Stimulated activated CD8-positive, alpha-beta memory T cell treated with anti-CD3 and anti-CD28 coated beads, Interleukin-2, amount 100 ng/mL, for 48 hours (primary cell): ENCODE results near the gene NPHS1.
"Not testable (repeated sequence)": the region's sequence is repeated elsewhere in the genome, so short reads cannot be mapped to it uniquely, and the experiment has no call there.

Experiments
- DNase-seq, 2 donors: peaks; one replicate each; pipeline ENCODE4 v3.0.0-alpha.2; 2020; ENCODE audit warnings: low read depth in 2 of 2

Gene NPHS1

DNA sequence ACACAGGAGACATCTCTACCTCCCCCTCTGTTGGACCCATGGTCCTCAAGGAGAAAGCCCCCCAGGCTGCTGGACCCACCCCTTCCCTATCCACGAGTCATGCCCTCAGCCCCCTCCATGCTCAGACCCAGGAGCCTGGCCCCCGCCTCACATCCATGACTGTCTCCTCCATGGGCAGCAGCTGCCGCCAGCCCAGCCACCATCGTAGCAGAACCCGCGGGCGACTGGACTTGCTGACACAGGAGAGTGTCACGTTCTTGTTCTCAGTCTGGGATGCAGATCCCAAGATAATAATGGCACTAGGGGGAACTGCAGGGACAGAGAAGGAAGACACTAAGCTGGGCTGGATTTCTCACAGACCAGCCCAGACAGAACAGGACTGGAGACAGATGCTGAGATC is 3.8 kb downstream of the NPHS1 start:
- DNase-seq: no peak

DNA sequence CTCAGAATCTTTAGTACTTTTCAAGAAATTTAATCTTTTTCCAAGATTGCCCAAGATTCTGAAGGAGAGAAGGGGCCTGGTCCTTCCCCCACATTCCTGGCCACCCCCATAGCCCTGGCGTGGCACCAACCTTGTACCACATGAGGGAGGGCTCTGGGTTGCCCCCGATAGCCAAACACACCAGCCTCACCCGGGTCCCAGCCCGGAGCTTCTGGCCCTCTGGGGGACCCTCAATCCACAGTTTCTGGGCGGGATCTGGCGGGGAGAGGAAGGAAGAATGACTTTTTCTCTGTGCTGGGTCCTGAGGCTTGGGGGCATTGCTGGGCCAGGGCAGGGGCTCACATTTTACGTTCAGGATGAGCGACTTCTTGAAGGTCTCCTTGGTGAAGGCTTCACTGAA is 4.4 kb downstream of the NPHS1 start:
- no peak for DNase-seq

DNA sequence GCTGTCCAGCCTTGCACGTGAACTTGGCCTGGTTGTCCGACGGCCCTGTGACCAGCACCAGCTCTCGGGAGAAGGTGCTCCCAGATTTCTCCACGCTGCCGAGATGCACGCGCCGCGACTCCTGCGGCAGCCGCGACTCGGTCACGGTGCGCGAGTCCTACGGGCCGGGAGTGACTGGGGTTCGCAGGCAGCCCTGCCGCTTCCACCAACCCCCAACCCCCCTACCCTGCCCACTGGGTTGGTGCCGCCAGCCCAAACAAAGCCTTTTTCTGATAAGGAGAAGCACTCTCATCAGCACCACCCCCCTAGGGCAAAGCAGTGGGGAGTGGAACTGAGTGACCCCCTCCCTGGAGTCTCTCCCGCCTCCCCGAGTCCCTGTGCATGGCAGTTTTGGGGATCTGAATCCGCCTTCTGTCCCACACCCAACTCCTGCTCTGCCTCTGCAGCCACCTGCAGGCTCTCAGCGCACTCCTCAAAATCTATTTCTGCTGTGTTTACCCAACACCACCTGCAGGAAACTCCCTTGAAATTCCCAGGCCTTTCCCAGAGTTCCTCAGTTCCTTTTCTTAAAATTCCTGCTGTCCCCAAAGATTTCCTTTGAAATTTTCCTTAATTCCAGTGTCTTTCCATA is 6.2 kb downstream of the NPHS1 start:
- no peak for DNase-seq

DNA sequence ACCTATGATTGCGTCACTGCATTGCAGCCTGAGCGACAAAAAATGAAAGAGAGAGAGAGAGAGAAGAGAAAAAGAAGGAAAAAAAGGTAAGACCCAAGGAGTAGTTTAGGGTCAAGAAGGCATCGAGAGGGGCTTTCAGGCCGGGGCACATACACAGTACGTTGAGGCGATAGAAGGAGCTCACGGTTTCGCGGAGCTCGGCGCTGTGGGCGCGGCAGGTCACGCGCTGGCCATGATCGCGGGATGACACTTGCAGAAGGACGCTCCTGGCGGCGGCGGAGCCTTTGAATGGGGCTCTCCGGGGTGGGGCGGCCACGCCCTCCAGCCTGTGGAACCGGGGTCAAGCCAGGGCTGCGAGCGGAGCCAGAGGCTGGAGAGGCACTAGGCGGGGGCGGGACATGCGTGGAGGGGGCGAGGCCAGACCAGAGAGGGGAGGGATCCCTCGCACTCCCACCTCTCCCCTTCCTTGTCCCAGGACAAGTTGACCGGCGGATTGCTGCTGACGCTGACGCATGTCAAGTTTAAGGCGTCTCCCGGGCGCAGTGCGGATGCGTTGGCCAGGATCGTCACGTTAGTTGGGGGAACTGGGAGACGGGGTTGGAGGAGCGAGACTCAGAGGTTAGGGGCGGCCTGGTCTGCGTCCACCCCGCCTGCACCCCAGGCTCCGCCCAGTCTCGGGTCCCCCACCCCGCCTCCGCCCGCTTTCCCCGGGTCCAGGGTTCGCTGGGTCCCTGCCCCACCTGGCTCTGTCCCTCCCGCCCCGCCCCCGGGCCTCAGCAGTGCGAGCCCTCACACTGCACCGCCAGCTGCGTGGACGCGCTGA is 6.9 kb downstream of the NPHS1 start:
- DNase-seq: no peak

DNA sequence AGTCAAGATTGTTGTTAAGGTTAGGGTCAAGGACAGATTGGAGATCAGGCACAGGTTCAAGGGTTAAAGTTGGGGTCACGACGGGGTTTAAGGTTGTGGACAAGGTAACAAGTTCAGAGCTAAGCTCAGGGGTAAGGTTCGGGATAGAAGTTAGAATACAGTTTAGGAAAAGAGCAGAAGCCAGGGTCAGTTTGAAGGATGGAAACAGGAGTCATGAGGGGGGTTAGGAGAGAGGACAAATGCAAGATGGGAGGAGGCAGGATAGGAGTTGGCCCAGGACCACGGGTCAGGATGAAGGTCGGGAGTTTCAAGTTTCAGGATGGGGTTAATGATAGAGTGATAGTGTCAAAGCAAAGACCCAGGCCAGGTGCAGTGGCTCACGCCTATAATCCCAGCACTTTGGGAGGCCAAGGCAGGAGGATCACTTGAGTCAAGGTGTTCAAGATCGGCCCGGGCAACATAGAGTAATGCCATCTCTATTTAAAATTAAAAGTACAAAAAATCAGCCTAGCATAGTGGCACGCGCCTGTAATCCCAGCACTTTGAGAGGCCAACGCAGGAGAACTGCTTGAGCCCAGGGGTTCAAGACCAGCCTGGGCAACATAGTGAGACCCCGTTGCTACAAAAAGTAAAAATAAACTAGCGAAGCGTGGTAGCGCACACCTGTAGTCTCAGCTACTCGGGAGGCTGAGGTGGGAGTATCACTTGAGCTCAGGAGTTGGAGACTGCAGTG is 7.7 kb downstream of the NPHS1 start:
- DNase-seq: no peak

DNA sequence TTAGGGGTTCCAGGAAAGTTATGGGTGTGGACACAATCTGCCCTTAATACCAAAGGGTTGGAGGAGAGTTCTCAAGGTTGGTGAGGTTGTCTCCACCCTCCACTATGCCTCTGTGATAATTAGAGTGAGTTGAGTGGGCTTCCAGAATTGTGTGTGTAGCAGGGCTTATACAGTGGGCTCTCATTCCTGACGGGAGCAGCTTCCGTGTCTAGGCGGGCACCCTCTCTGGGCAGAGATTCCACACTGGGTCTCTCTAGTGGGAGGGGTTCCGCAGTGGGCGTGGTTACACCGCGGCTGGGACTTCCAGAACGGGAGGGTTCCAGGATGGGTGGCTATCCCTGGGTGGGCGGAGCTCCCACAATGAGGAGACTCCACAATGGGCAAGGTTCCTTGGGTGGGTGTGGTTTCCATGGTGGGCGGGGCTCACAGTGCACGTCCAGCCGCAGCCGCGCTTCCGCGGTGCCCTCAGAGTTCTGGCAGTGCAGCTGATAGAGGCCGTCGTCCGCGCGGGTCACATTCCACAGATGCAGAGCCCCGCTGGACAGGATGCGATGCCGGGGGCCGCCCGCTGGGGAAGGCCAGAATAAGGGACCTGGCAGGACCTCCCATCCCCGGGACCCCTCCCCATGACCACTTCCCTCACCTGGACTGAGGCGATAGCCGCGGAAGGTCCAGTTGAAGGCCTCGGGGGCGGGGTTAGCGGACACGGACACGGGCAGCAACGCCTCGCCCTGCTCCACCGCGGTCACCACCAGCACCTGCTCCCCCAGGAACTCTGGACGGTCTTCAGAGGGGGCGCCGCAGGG is 8.4 kb downstream of the NPHS1 start:
- no peak for DNase-seq

DNA sequence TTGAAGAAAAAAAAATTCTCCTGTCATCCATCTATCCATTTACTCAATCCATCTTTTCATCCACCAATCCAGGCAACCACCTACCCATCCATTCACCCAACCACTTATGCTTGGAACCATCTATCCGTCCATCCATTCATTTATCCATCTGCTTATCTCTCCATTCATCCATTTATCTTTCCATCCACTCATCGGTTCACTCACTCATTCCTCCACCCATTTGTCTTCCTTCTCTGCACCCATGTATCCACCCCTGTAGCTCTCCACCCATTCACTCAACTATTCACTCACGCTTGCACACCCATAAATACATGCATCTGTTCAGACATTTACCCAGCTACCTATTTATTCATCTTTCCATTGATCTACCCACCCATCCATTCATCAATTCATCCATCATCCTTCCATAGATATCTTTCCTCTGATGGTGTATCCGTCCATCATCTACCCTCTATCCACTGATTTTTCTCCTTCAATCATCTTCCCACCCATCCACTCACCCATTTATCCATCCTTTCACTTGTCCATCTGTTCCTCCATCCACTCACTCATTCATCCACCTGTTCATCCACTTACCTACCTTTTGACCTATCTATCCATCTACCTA is 9.5 kb downstream of the NPHS1 start:
- DNase-seq: no peak

DNA sequence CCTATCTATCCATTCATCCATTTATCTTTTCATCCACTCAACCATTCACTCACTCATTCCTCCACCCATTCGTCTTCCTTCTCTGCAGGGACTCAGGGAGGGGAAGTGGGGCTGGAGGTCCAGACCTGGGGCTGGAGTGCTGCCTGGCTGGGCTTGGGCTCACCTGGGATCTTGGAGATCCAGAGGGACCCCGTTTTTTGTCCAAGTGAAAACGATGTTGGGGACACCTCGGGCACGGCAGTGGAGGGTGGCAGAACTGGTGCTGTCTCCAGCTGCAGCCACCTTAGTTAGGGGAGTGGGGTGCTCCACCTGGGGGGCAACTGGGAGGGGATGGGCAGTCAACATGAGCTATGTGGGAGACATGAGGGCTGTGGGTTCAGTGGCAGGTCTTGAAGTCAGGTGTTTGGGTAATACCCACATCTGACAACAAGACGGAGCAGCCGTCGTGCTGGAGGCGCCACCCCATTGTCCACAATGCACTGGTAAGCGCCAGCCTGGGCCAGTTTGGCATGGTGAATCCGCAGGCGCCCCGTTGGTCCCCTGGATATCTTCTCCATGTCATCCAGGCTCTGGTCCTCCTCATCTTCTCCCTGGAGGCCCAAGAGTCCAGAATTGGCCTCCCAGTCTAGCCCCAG is 10.2 kb downstream of the NPHS1 start:
- DNase-seq: no peak

DNA sequence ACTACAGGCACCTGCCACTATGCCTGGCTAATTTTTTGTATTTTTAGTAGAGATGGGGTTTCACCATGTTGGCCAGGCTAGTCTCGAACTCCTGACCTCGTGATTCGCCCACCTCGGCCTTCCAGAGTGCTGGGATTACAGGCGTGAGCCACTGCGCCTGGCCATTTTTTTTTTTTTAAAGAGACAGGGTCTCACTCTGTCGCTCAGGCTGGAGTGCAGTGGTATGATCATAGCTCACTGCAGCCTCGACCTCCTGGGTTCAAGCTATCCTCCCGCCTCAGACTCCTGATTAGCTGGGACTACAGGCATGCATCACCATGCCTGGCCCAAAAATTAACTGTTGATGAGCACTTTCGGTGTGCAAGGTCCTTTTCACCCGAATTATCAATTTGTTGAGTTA is 16.2 kb downstream of the NPHS1 start:
- DNase-seq: not testable (repeated sequence)

DNA sequence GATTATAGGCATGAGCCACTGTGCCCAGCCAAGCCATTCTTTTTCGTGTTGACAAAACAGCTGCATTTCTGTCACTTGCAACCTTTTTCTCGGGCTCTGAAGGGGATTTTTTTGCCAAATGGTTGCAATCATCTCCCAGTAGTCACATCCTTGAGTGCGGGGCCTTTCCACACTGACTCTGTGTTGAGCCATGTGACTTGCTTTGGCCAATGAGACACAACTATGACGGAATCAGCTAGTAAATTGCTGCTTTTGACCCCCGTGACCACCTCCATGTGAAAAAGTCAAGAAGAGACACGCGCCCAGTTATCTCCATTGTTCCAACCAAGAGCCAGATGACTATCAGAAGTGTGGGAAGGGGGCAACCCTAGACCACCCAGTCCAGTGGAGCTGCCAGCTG is 18.3 kb downstream of the NPHS1 start:
- no peak for DNase-seq

DNA sequence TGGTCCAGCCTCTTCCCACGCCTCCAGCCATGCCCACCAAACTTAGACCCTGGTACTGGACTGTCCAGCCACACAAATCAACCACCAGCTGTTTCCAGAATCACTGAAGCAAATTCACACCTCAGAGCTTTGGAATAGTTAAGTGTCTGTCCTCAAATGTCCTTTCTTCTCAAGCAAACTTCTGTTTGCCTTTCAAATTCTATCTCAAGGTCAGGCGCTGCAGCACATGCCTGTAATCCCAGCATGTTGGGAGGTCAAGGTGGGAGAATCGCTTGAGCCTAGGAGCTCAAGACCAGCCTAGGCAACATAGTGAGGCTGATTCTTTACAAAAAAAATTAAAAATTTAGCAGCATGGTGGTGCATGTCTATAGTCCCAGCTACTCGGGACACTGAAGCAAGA is 20.2 kb downstream of the NPHS1 start:
- DNase-seq: no peak

DNA sequence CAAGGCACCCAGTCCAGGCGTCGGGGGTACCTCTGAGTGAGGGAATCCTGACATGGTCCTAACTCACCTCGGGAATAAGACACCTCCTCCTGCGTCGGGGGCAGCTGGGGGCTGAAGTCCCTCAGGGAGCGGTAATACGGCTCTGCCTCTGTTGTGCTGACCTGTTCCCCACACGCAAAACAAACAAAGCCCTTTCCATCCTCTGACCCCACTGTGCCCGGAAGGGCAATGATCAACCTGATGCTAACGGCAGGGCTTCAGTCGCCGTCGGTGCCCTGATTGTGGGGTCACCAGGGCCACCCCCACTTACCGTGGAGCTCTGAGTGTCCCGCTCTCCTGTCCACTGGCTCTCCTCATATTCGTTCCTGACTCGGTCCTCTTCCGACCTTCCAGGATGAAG is 21.3 kb downstream of the NPHS1 start:
- no peak for DNase-seq

DNA sequence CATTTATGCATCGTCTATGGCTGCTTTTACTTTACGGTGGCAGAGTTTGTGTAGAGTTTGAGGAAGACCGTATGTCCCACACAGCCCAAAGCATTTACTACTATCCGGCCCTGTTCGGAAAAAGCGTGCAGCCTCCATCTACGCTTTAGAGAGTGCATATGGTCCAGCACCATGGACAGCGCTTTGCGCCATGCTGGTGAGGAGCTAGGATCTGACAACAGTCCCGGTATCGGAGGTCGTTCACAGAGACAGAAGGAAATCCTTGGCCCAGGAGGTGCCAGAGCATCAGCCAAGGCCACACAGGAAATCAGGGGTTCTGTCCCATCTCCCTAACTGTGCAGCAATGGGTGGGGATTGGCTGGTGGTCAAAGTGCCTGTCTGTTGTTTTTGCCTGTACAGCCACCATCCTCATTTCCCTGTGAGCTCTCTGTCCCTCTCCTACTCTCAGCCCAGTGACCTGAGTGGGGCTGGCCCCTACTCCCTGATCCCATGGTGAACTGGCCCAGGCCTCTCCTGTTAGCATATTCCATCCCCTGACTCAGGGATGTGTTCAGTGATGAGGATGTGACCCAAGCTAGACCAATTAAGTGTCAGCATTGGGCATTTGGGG is 23.5 kb downstream of the NPHS1 start:
- DNase-seq: peak; percentile 23 to 36

DNA sequence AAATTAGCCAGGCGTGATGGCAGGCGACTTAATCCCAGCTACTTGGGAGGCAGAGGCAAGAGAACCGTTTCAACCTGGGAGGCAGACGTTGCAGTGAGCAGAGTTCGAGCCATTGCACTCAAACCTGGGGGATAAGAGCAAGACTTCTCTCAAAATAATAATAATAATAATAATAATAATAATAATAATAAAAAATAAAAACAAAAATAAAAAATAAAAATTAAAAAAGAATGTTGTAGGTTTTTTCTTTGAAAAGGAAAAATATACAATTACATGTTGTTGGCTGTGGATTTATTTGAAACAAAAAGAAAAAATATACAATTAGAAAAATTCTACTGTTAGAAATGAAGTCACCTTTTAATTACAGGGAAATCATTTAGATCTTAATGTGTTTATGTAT is 28.2 kb downstream of the NPHS1 start:
- DNase-seq: no peak

DNA sequence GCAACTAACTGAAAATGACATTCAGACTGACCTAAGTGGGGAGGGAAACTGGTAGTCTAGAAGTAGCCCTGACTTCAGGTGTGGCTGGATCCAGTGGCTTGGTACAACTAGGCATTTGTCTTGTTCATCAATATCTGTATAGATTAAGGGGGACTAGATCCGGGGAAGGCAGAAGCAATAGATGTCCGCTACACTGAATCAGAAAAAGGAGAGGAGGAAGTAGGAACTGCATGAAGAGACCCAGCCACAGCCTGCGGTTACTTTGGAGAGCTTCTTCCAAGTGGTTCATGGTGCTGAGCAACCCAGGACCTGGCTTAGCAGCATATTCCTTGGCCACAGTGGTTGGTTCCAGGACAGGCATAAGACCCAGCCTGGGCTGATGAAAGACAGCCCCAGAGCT is 29.7 kb downstream of the NPHS1 start:
- no peak for DNase-seq

DNA sequence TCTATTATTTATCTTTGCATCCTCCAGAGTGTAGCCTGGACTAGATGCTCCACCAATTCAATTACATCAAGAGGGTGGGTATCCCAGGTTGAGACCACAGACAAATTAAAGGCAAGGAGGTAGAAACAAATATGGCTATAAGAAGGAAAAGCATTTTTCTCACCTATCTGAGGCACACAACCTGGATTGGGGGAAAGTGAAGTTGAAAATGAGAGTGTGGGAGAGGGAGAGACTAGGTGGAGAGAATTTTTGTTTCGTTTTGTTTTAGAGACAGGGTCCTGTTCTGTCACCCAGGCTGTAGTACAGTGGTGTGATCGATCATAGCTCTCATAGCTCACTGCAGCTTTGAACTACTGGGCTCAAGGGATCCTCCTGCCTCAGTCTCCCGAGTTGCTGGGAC is 33.9 kb downstream of the NPHS1 start:
- DNase-seq: no peak

DNA sequence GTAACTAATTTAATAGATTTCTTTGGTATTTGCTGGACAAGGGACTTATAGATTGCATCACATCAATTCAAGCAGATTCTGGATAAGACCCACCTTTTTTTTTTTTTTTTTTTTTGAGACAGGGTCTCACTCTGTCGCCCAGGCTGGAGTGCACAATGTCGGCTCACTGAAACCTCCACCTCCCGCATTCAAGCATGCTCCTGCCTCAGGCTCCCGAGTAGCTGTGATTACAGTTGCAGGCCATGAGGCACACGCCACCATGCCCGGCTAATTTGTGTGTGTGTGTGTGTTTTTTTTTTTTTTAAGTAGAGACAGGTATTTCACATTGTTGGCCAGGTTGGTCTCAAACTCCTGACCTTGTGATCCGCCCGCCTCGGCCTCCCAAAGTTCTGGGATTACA is 35.5 kb downstream of the NPHS1 start:
- DNase-seq: no peak

DNA sequence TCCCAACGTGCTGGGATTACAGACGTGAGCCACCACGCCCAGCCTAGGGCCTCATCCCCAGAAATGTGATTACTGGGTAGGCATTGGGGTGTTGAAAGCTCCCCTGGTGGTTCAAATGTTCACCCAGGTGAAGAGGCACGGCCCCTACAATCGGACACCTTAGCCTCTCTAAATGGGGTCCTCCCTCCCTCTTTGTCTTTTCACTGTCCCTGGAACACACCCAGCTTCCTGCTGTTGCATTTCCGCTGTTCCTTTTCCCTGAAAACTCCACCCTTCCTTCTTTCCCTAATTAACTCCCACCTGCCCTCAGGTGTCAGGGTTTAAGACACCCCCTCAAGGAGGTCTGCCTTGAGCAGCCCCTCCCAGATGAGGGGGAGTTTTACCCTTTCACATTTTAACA is 36.0 kb downstream of the NPHS1 start:
- DNase-seq: no peak

DNA sequence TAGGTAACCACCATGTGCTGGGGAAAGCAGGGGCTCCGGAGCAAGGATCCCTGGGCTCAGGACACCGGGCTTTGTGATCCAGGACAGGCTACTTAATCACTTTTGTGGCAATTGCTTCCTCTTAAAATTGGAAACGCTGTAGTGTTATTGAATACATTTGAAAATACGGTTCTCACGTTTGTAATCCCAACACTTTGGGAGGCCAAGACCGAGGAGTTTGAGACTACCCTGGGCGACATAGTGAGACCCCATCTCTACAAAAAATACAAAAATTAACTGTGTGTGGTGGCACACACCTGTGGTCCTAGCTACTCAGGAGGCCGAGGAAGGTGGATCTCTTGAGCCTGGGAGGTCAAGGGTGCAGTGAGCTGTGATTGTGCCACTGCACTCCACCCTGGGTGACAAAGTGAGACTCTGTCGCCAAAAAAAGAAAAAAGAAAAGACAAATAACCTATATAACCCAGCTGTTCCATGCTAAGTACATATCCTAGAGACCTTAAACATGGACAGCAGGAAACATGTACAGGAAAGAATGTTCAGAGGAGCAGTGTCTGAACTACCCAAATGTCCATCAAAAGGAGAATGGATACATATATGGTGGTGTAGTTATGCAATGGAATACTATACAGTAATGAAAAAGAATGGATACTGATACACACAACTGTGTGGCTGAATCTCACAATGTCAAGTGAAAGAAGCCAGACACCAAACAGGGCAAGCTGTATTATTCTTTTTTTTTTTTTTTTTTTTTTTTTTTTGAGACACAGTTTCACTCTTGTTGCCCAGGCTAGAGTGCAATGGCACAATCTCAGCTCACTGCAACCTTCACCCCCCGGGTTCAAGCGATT is 39.0 kb downstream of the NPHS1 start:
- no peak for DNase-seq
